Right lobe of liver (tissue), 4 donors: ENCODE results near the gene TNNC1.

Experiments
- CTCF ChIP-seq, 4 donors: fragments of 200-600 bp in 3 of 4; fragments of 450-650 bp in 1 of 4; IDR thresholded peaks; one replicate each; pipeline versions ENCODE4 v1.5.1 to v1.8.0; 2016 to 2022; ENCODE audit warnings: antibody characterized with exemption in 4 of 4, mild to moderate bottlenecking in 2 of 4
- POLR2A ChIP-seq: fragments of 450-650 bp; IDR thresholded peaks from one replicate; pipeline ENCODE4 v1.6.1; 2017; ENCODE audit warnings: antibody characterized with exemption, mild to moderate bottlenecking
- donor health status: DM: no; HTN: no; CAD: no.
- donor health status: DM: no; HTN: no; CAD: no.
- donor health status: DM: no; HTN: yes; CAD: no.

- TF ChIP-seq CTCF (IDR thresholded peaks at IDR 0.05), result no peak
- no peak for TF ChIP-seq POLR2A
Measured at GRCh38 chr3:52492059-52492458, 38.2 kb upstream of the TNNC1 start.
